H54 (cell line): Measurements from ENCODE around the gene RPRD1A.

Experiments
- DNase-seq: peaks from one replicate; pipeline ENCODE4 v3.0.0; 2011; ENCODE audit warnings: low spot score, mixed read lengths; ENCODE audit not compliant: insufficient read length
- FAIRE-seq: peaks from 3 replicates; lab custom pipeline; 2011; peaks lifted over from hg19 to GRCh38; lab: Jason Lieb, UNC
- POLR2A ChIP-seq: IDR thresholded peaks from 2 replicates; pipeline ENCODE4 v1.6.1; 2011; ENCODE audit warnings: low read depth, mild to moderate bottlenecking, low read length

Gene RPRD1A

GRCh38 chr18:36064027-36064808 lies 3.1 kb downstream of the RPRD1A start:
- FAIRE-seq (no peak), DNase-seq (no peak)
- TF ChIP-seq POLR2A, result no peak

- DNase-seq (no peak), FAIRE-seq (no peak)
- TF ChIP-seq POLR2A, result no peak
These were observed 8.7 kb downstream of the RPRD1A start for GRCh38 chr18:36058674-36059073.

GRCh38 chr18:36051760-36052159 lies 15.6 kb downstream of the RPRD1A start:
- DNase-seq (no peak), FAIRE-seq (no peak)
- no peak for TF ChIP-seq POLR2A

GRCh38 chr18:36050479-36050878 lies 16.9 kb downstream of the RPRD1A start:
- FAIRE-seq (no peak), DNase-seq (no peak)
- TF ChIP-seq POLR2A, result no peak

- FAIRE-seq (no peak), DNase-seq (no peak)
These were observed 19.8 kb downstream of the RPRD1A start for GRCh38 chr18:36047521-36047920.

GRCh38 chr18:36046898-36047297 lies 20.5 kb downstream of the RPRD1A start:
- no peak for TF ChIP-seq POLR2A
- no peak for FAIRE-seq

More at GRCh38 chr18:36047521-36047920, 19.8 kb downstream of the RPRD1A start:
- no peak for TF ChIP-seq POLR2A

GRCh38 chr18:36045241-36045991 lies 21.9 kb downstream of the RPRD1A start:
- FAIRE-seq, result no peak
- no peak for DNase-seq
- no peak for TF ChIP-seq POLR2A

More at GRCh38 chr18:36046898-36047297, 20.5 kb downstream of the RPRD1A start:
- DNase-seq, result no peak

GRCh38 chr18:36043153-36043552 lies 24.2 kb downstream of the RPRD1A start:
- TF ChIP-seq POLR2A, result no peak
- FAIRE-seq, result no peak
- DNase-seq, result no peak

GRCh38 chr18:36041146-36041545 lies 26.2 kb downstream of the RPRD1A start:
- TF ChIP-seq POLR2A, result no peak
- DNase-seq (no peak), FAIRE-seq (no peak)

- FAIRE-seq (no peak), DNase-seq (no peak)
- no peak for TF ChIP-seq POLR2A
These were observed 29.2 kb downstream of the RPRD1A start for GRCh38 chr18:36038102-36038663.

GRCh38 chr18:36035253-36035652 lies 32.1 kb downstream of the RPRD1A start:
- no peak for TF ChIP-seq POLR2A
- DNase-seq (no peak), FAIRE-seq (no peak)

GRCh38 chr18:36034299-36034895 lies 33.0 kb downstream of the RPRD1A start:
- no peak for TF ChIP-seq POLR2A
- FAIRE-seq (no peak), DNase-seq (no peak)

GRCh38 chr18:36031903-36032302 lies 35.5 kb downstream of the RPRD1A start:
- DNase-seq (no peak), FAIRE-seq (no peak)
- TF ChIP-seq POLR2A, result no peak

GRCh38 chr18:36031407-36031806 lies 36.0 kb downstream of the RPRD1A start:
- TF ChIP-seq POLR2A, result no peak
- DNase-seq (no peak), FAIRE-seq (no peak)
